K562 (cell line): ENCODE data around the gene NAP1L4. TPM values are rescaled to one million over a fixed set of nuclear protein-coding genes. Genes with fewer than 3 reads are reported as not detected.

Experiments used
- ATAC-seq: fragments of 200-7000 bp; cut with Tn5 transposase; 3 replicates; pipeline ENCODE4 v1.9.1; 2020; ENCODE audit warnings: moderate library complexity
- BruUV-seq: library from RNA; stranded (reverse); fragments of 400-500 nt; replicated peaks from 2 replicates; lab custom pipeline; 2021; lab: Mats Ljungman, UMichigan
- CTCF ChIA-PET: fragments of 300-600 bp; formaldehyde crosslinking; extraction: SDS; loops from one replicate; lab custom pipeline; 2021; ENCODE audit warnings: low intra/inter-chr PET ratio; lab: Yijun Ruan, JAX
- POLR2A ChIA-PET: fragments of 300-600, 350-650 bp; sonication (Branson Sonifier 250); formaldehyde crosslinking; extraction: SDS; loops from one replicate; lab custom pipeline; 2021; ENCODE audit warnings: antibody characterized with exemption, inconsistent platforms; lab: Yijun Ruan, JAX
- DNase-seq, 4 experiments: peaks; one replicate each; pipeline versions ENCODE4 v3.0.0 to v3.0.0-alpha.2; 2011 to 2018; ENCODE audit warnings: low spot score in 3 of 4, mixed read lengths in 3 of 4; ENCODE audit errors: extremely low read depth in 1 of 4
- FAIRE-seq: peaks from 2 replicates; lab custom pipeline; 2011; peaks lifted over from hg19 to GRCh38; lab: Jason Lieb, UNC
- H2AFZ ChIP-seq: 2 replicates; pipeline ENCODE4 v1.6.0; 2011; ENCODE audit warnings: low read depth, low read length, control low read depth, inconsistent platforms
- H3K27ac ChIP-seq: fragments of 200-600 bp; 3 replicates; pipeline ENCODE4 v1.8.0; 2011; ENCODE audit warnings: low read depth, mild to moderate bottlenecking, control low read depth, inconsistent platforms, low read length, moderate library complexity, mixed read lengths; ENCODE audit errors: extremely low read depth
- H3K27me3 ChIP-seq, 2 experiments: fragments of 300-600 bp in 1 of 2; 2 replicates in 1 of 2; 3 replicates in 1 of 2; pipeline versions ENCODE4 v1.6.0 to v1.8.0; 2011; ENCODE audit warnings: inconsistent platforms in 2 of 2, low read length in 2 of 2, mild to moderate bottlenecking in 1 of 2, mixed read lengths in 1 of 2, moderate library complexity in 1 of 2; ENCODE audit not compliant: control insufficient read depth in 2 of 2, insufficient read depth in 2 of 2
- H3K36me3 ChIP-seq: fragments of 300-600 bp; 3 replicates; pipeline ENCODE4 v1.8.0; 2011; ENCODE audit warnings: mild to moderate bottlenecking, low read length, inconsistent platforms; ENCODE audit not compliant: control insufficient read depth, insufficient read depth
- H3K4me1 ChIP-seq, 2 experiments: fragments of 200-600 bp in 1 of 2; replicated peaks in 1 of 2; 2 replicates in 1 of 2; 3 replicates in 1 of 2; pipeline versions ENCODE4 v1.5.1 to v1.8.0; 2011; ENCODE audit warnings: inconsistent platforms in 2 of 2, low read length in 2 of 2, mild to moderate bottlenecking in 1 of 2, mixed read lengths in 1 of 2, moderate library complexity in 1 of 2; ENCODE audit not compliant: control insufficient read depth in 2 of 2, insufficient read depth in 2 of 2
- H3K4me2 ChIP-seq: 2 replicates; pipeline ENCODE4 v1.6.1; 2011; ENCODE audit warnings: low read length, control low read depth, inconsistent platforms, mixed read lengths; ENCODE audit not compliant: insufficient read depth
- H3K4me3 ChIP-seq: fragments of 200-600 bp; sonication (generic), shearing (Covaris generic); 2 replicates; pipeline ENCODE4 v1.5.1; 2016; ENCODE audit warnings: control low read depth, inconsistent platforms
- H3K79me2 ChIP-seq: fragments of 200-600 bp; 3 replicates; pipeline ENCODE4 v1.8.0; 2011; ENCODE audit warnings: low read length, inconsistent platforms; ENCODE audit not compliant: control insufficient read depth, insufficient read depth
- H3K9ac ChIP-seq, 2 experiments: 2 replicates each; pipeline versions ENCODE4 v1.6.0 to v1.6.1; 2011; ENCODE audit warnings: low read depth in 2 of 2, low read length in 2 of 2, control low read depth in 1 of 2, inconsistent platforms in 1 of 2, mild to moderate bottlenecking in 1 of 2, mixed read lengths in 1 of 2; ENCODE audit not compliant: insufficient read depth in 1 of 2
- H3K9me1 ChIP-seq: one replicate; pipeline ENCODE4 v1.6.0; 2011; ENCODE audit warnings: inconsistent platforms, mild to moderate bottlenecking, low read length, moderate library complexity; ENCODE audit not compliant: control insufficient read depth, insufficient read depth
- H3K9me3 ChIP-seq: replicated peaks from 2 replicates; pipeline ENCODE4 v1.5.1; 2011; ENCODE audit warnings: low read depth, low read length, inconsistent platforms; ENCODE audit not compliant: control insufficient read depth, insufficient read depth
- H4K20me1 ChIP-seq: replicated peaks from 2 replicates; pipeline ENCODE4 v1.6.1; 2011; ENCODE audit warnings: low read length, inconsistent platforms, mixed read lengths; ENCODE audit not compliant: control insufficient read depth, insufficient read depth
- ATF6 ChIP-seq: sonication (generic); formaldehyde crosslinking; IDR thresholded peaks from 2 replicates; pipeline ENCODE4 v1.4.0; 2020; ENCODE audit warnings: mild to moderate bottlenecking, missing genetic modification reagents
- BRCA1 ChIP-seq, 2 experiments: fragments of 450-650 bp in 1 of 2; sonication (generic) in 1 of 2; formaldehyde crosslinking in 1 of 2; IDR thresholded peaks; 2 replicates each; pipeline versions ENCODE4 v1.5.0 to v1.6.1; 2017 to 2020; ENCODE audit warnings: mild to moderate bottlenecking in 1 of 2, missing genetic modification reagents in 1 of 2
- CREBBP ChIP-seq: IDR thresholded peaks from one replicate; pipeline ENCODE4 v1.6.1; 2012; ENCODE audit warnings: low read depth, mild to moderate bottlenecking, control low read depth, inconsistent platforms, low read length
- CREM ChIP-seq: IDR thresholded peaks from 2 replicates; pipeline ENCODE4 v1.6.1; 2014; ENCODE audit warnings: antibody characterized with exemption, low read depth
- FOXP1 ChIP-seq: sonication (generic); formaldehyde crosslinking; IDR thresholded peaks from 2 replicates; pipeline ENCODE4 v1.8.0; 2022; ENCODE audit warnings: mild to moderate bottlenecking, missing genetic modification reagents
- JUN ChIP-seq, 2 experiments: sonication (generic) in 1 of 2; formaldehyde crosslinking in 1 of 2; IDR thresholded peaks; 2 replicates each; pipeline versions ENCODE4 v1.6.1 to v1.8.0; 2012 to 2022; ENCODE audit warnings: borderline replicate concordance in 2 of 2, mild to moderate bottlenecking in 2 of 2, improper control_type of control experiment in 1 of 2, low read depth in 1 of 2, low read length in 1 of 2, missing genetic modification reagents in 1 of 2
- L3MBTL2 ChIP-seq: fragments of 450-650 bp; IDR thresholded peaks from 2 replicates; pipeline ENCODE4 v1.6.1; 2016; ENCODE audit warnings: mild to moderate bottlenecking, moderate library complexity
- NFYB ChIP-seq: IDR thresholded peaks from 2 replicates; pipeline ENCODE4 v1.6.1; 2011; ENCODE audit warnings: mild to moderate bottlenecking, moderate library complexity; ENCODE audit not compliant: insufficient read length; ENCODE audit errors: extremely low read depth
- TCF3 ChIP-seq: sonication (generic); formaldehyde crosslinking; IDR thresholded peaks from 2 replicates; pipeline ENCODE4 v1.4.0; 2020; ENCODE audit warnings: mild to moderate bottlenecking, missing genetic modification reagents
- TEAD2 ChIP-seq: fragments of 450-650 bp; IDR thresholded peaks from 2 replicates; pipeline ENCODE4 v1.6.1; 2016; ENCODE audit warnings: missing genetic modification characterization, control low read depth, missing compliant biosample characterization
- U2AF1 ChIP-seq: fragments of 200-400 bp; formaldehyde crosslinking; optimal IDR thresholded peaks from 2 replicates; pipeline ENCODE3; 2017; ENCODE audit warnings: mild to moderate bottlenecking, low read depth, low read length, moderate library complexity
- U2AF2 ChIP-seq: fragments of 200-400 bp; formaldehyde crosslinking; optimal IDR thresholded peaks from 2 replicates; pipeline ENCODE3; 2017; ENCODE audit warnings: low read depth, mild to moderate bottlenecking, low read length
- ZBTB1 ChIP-seq: sonication (generic); formaldehyde crosslinking; IDR thresholded peaks from 2 replicates; pipeline ENCODE4 v1.8.1; 2023; ENCODE audit warnings: missing genetic modification reagents, low read depth, mild to moderate bottlenecking, borderline replicate concordance
- ZC3H4 ChIP-seq: sonication (generic); formaldehyde crosslinking; IDR thresholded peaks from 2 replicates; pipeline ENCODE4 v1.9.0; 2021; ENCODE audit warnings: missing genetic modification reagents, borderline replicate concordance
- ZNF140 ChIP-seq: fragments of 250-450 bp; sonication (Bioruptor Pico); IDR thresholded peaks from 2 replicates; pipeline ENCODE4 v1.8.0; 2021; ENCODE audit warnings: moderate library complexity, mild to moderate bottlenecking, inconsistent platforms
- WGBS: fragments of 100-300 bp; shearing (Covaris generic); methylation state at CpG from one replicate; pipeline ENCODE4 v1.1.6; 2016; ENCODE audit warnings: low coverage, mixed read lengths; ENCODE audit not compliant: insufficient coverage; ENCODE audit errors: missing lambda C conversion rate; 5-methylcytosine and 5-hydroxymethylcytosine counted together
- in situ Hi-C: fragments of 300-500 bp; cut with MboI; formaldehyde crosslinking; loops from 4 replicates; pipeline ENCODE4 v1.15.0; 2018; ENCODE audit warnings: inconsistent platforms, mixed read lengths
- intact Hi-C: fragments of 100-400 bp; cut with micrococcal nuclease; formaldehyde crosslinking; loops from 2 replicates; pipeline ENCODE4 v1.14.2; 2022
- polyA plus RNA-seq, 8 experiments: library from polyadenylated mRNA; depleted of rRNA in 4 of 8; stranded (reverse) in 5 of 8; unstranded in 3 of 8; fragments of >200 nt; fragmentation: Nextera tagmentation in 2 of 8; fragmentation: Illumina TruSeq in 1 of 8; extraction: Ambion mirVana in 2 of 8; extraction: Trizol in 1 of 8; gene quantifications; 2 replicates each; pipeline versions ENCODE4 v1.2.1 to v1.2.3, GENCODE V29; 2011 to 2014; ENCODE audit warnings: inconsistent platforms in 1 of 8, missing spikeins in 1 of 8
- total RNA-seq, 7 experiments: library from RNA; depleted of rRNA in 6 of 7; stranded (reverse); fragments of >200 nt in 6 of 7; fragmentation: Illumina TruSeq in 2 of 7; extraction: Trizol in 2 of 7; gene quantifications; 2 replicates each; pipeline versions ENCODE4 v1.2.1 to v1.2.3, GENCODE V29; 2011 to 2021; ENCODE audit warnings: low replicate concordance in 1 of 7
- TF ChIP-seq, protein P1 (sequence below): sonication (generic); formaldehyde crosslinking; IDR thresholded peaks from 2 replicates; pipeline ENCODE4 v1.8.0; 2022; ENCODE audit warnings: mild to moderate bottlenecking, missing genetic modification reagents, borderline replicate concordance

The NAP1L4 gene
- total and polyA plus RNA-seq, 9 of the 15 experiments (the other 6 are each of a cell fraction or from before 2014, with no cell fraction given): 34.1 to 237 (median 179) TPM

GRCh38 chr11:2964782-2965181 lies 27.3 kb downstream of the NAP1L4 start:
- intact Hi-C loops: no loop called here
- Histone ChIP-seq H3K9me3 (no peaks in the 10 kb centered on the region), H3K4me1 (no peaks in the 10 kb centered on the region), H4K20me1 (peaks cover 14% of the 10 kb centered on the region)
- POLR2A ChIA-PET: no interaction called here
- WGBS: 88% methylated on average over 4 of the region's 4 CpGs
- TF ChIP-seq NFYB (no peak), ATF6 (CRISPR knock-in tag) (no peak), U2AF1 (no peak), BRCA1 (IDR thresholded peaks at IDR 0.05) (no peak), BRCA1 (CRISPR knock-in tag; IDR thresholded peaks at IDR 0.05) (no peak), ZNF140 (CRISPR knock-in tag) (no peak), CREM (no peak), TEAD2 (no peak), FOXP1 (CRISPR knock-in tag) (no peak), U2AF2 (no peak), ZBTB1 (CRISPR knock-in tag) (no peak), JUN (IDR thresholded peaks at IDR 0.05; ENCODE audit: borderline replicate concordance, low read depth, low read length) (no peak), JUN (CRISPR knock-in tag; IDR thresholded peaks at IDR 0.05; ENCODE audit: borderline replicate concordance) (no peak), TCF3 (CRISPR knock-in tag) (no peak), CREBBP (no peak), L3MBTL2 (no peak), ZC3H4 (CRISPR knock-in tag) (no peak)
- TF ChIP-seq, protein P1, sequence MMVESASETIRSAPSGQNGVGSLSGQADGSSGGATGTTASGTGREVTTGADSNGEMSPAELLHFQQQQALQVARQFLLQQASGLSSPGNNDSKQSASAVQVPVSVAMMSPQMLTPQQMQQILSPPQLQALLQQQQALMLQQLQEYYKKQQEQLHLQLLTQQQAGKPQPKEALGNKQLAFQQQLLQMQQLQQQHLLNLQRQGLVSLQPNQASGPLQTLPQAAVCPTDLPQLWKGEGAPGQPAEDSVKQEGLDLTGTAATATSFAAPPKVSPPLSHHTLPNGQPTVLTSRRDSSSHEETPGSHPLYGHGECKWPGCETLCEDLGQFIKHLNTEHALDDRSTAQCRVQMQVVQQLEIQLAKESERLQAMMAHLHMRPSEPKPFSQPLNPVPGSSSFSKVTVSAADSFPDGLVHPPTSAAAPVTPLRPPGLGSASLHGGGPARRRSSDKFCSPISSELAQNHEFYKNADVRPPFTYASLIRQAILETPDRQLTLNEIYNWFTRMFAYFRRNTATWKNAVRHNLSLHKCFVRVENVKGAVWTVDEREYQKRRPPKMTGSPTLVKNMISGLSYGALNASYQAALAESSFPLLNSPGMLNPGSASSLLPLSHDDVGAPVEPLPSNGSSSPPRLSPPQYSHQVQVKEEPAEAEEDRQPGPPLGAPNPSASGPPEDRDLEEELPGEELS (CRISPR knock-in tag): no peak
- TF ChIP-seq, all 486 proteins: peak for 0
- H2AFZ ChIP-seq: no peak overlapping the region
- CTCF ChIA-PET: no interaction called here
- ATAC-seq (no peak), FAIRE-seq (no peak), DNase-seq (no peak)
- no peak overlapping the region for H3K27ac ChIP-seq
- peaks cover 96% of the 10 kb centered on the region for H3K36me3 ChIP-seq
- no peaks in the 10 kb centered on the region for H3K27me3 ChIP-seq
- in situ Hi-C loops: no loop called here
- no peak overlapping the region for H3K9ac ChIP-seq
- H3K9me1 ChIP-seq: no peaks in the 10 kb centered on the region
- no TSS peak for BruUV-seq
- no peak overlapping the region for H3K4me2 ChIP-seq
- H3K4me3 ChIP-seq: no peak overlapping the region
- peaks cover 67% of the 10 kb centered on the region for H3K79me2 ChIP-seq
